ENCODE data around the gene DKK3.
"Not testable (repeated sequence)": the region's sequence is repeated elsewhere in the genome, so short reads cannot be mapped to it uniquely, and the experiment has no call there.

DKK3 gene

GRCh38 chr11:12044799-12045198 lies 36.4 kb upstream of the DKK3 start:
- DNase-seq = no peak
- TF ChIP-seq POLR2A (IDR thresholded peaks at IDR 0.05; ENCODE audit: low read length) (no peak), GATA1 (IDR thresholded peaks at IDR 0.05; ENCODE audit: low read depth, low read length) (no peak)

GRCh38 chr11:12043959-12044791 lies 35.7 kb upstream of the DKK3 start:
- DNase-seq = peak; percentile 61 to 84
- TF ChIP-seq GATA1 (IDR thresholded peaks at IDR 0.05; ENCODE audit: low read depth, low read length) (no peak), POLR2A (IDR thresholded peaks at IDR 0.05; ENCODE audit: low read length) (no peak)

DNA sequence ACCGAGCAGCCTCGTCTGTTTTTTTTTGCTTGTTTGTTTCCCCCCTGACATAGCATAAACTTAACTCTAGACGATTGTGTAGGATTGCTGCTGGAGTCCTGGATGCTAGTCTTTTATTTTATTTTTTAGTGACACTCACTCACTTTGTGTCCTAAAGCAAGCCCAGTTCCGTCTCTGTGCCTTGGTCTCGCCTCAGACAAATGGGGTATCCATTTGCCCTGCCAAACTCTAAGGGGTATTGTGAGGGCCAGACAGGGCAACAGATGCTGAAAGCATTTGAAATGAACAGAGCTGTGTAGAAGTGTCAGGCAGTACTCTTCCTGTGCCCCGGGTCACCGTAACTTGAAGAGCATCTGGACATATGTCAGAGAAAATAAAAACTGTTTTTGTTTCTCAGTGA lies 34.8 kb upstream of the DKK3 start:
- TF ChIP-seq POLR2A (IDR thresholded peaks at IDR 0.05; ENCODE audit: low read length) = no peak
- no peak for TF ChIP-seq GATA1 (IDR thresholded peaks at IDR 0.05; ENCODE audit: low read depth, low read length)
- no peak for DNase-seq

- no peak for TF ChIP-seq GATA1 (IDR thresholded peaks at IDR 0.05; ENCODE audit: low read depth, low read length)
- no peak for TF ChIP-seq POLR2A (IDR thresholded peaks at IDR 0.05; ENCODE audit: low read length)
- DNase-seq = no peak
These were observed 33.8 kb upstream of the DKK3 start for GRCh38 chr11:12042215-12042676.

GRCh38 chr11:12040719-12041118 lies 32.3 kb upstream of the DKK3 start:
- not testable (repeated sequence) for DNase-seq

DNA sequence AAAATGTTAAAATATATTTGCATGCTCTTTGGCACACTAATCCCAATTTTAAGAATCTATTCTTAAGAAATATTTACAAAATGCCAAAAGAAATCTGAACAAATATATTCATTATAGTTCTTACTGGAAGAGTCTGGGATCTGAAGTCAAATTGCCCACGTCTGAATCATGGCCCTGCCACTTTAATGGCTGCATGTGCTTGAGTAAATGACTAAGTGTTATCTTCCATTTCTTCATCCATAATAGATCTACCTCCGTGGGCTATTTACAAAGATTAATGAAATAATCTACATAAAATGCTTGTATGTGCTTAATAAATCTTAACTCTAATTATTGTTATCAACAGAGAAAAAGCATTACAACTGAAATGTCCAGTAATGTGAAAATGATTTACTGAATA lies 24.5 kb upstream of the DKK3 start:
- DNase-seq = no peak
- TF ChIP-seq POLR2A (IDR thresholded peaks at IDR 0.05; ENCODE audit: low read length) = no peak
- TF ChIP-seq GATA1 (IDR thresholded peaks at IDR 0.05; ENCODE audit: low read depth, low read length) = no peak

DNA sequence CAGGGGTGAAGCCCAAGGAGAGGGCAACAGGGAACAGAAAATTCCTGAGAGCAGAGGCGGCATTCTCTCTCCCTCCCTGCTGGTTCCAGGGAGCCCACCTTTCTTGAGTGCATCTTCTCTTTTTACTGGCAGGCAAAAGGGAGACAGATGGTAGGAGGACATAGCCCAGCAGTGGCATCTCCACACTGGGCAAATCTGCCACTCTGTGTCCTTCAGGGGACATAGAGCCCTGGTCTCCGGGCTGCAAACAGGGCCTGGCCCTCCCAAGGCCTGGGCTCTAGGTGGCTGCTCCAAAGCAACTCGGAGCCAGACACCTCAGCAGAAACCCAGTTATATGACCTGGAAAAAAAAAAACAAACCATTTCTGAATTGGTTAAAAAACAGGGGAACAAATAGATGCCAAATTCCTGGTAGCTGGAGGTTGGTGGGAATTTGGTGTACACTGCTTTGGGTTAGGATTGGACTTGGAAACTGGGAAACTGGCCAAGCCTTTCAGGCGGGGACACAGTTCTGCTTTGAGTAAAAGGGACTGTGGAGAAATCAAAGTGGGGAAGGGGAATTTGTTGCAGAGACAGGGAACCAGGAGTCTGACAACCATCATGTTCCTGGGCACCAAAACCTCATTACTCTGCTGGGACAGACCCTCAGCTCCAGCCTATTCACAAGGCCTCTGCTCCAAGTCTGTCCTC lies 23.6 kb upstream of the DKK3 start:
- TF ChIP-seq GATA1 (IDR thresholded peaks at IDR 0.05; ENCODE audit: low read depth, low read length) (no peak), POLR2A (IDR thresholded peaks at IDR 0.05; ENCODE audit: low read length) (no peak)

DNA sequence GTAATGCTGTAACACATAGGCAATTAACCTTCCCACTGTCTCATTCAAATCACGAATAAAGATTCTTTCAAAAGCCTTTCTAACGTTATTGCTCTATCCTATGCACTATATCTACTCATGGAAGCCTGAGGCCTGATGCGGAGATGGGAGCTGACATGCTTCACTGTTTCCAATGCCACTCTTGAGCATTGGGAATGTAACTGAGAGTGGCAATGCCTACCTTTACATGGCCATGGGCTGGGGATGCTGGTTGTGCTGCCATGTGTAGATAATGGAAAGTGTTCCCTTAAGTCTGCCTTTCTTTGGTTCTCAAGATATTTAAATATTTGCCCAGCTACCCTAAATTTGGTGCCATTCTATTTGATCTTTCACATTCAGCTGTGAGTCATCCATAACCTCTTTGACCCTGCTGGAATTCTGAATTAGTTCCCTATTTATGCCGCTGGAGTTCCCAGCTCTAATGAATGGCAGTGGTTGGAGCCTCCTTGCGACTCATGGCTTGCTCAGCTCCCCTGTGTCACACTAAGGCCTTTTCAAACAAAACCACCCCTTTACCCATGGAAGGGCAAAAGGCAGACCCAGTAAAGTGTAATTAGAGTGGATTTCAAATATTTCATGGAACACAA lies 21.4 kb upstream of the DKK3 start:
- no peak for DNase-seq
- no peak for TF ChIP-seq GATA1 (IDR thresholded peaks at IDR 0.05; ENCODE audit: low read depth, low read length)
- TF ChIP-seq POLR2A (IDR thresholded peaks at IDR 0.05; ENCODE audit: low read length) = no peak

More for the DNA sequence above, 23.6 kb upstream of the DKK3 start:
- DNase-seq = no peak

GRCh38 chr11:12029119-12029518 lies 20.7 kb upstream of the DKK3 start:
- no peak for TF ChIP-seq GATA1 (IDR thresholded peaks at IDR 0.05; ENCODE audit: low read depth, low read length)
- no peak for TF ChIP-seq POLR2A (IDR thresholded peaks at IDR 0.05; ENCODE audit: low read length)
- DNase-seq = no peak

DNA sequence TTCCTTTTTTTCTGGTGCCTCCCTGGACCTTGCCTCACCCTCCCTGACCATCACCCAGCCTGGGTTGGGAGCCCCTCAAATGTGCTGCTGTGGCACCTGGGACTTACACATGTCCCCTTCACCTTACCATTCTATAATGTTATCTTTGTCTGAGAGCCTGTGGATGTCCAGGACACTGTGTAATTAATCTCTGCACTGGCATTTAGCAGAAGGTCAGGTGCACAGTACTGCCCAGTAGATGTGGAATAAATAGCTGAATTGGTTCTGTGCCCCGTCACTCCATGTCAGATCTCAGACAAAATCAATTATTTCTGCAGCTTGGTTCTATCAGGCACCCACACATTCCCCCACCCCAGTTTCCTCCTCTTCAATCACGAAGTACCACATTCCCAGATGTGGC lies 19.9 kb upstream of the DKK3 start:
- DNase-seq = no peak

GRCh38 chr11:12026331-12027211 lies 18.1 kb upstream of the DKK3 start:
- TF ChIP-seq GATA1 (IDR thresholded peaks at IDR 0.05; ENCODE audit: low read depth, low read length) (no peak), POLR2A (IDR thresholded peaks at IDR 0.05; ENCODE audit: low read length) (no peak)
- DNase-seq = no peak

More for the DNA sequence above, 19.9 kb upstream of the DKK3 start:
- TF ChIP-seq GATA1 (IDR thresholded peaks at IDR 0.05; ENCODE audit: low read depth, low read length) (no peak), POLR2A (IDR thresholded peaks at IDR 0.05; ENCODE audit: low read length) (no peak)

GRCh38 chr11:12024254-12024926 lies 16.0 kb upstream of the DKK3 start:
- no peak for DNase-seq
- TF ChIP-seq GATA1 (IDR thresholded peaks at IDR 0.05; ENCODE audit: low read depth, low read length) (no peak), POLR2A (IDR thresholded peaks at IDR 0.05; ENCODE audit: low read length) (no peak)

DNA sequence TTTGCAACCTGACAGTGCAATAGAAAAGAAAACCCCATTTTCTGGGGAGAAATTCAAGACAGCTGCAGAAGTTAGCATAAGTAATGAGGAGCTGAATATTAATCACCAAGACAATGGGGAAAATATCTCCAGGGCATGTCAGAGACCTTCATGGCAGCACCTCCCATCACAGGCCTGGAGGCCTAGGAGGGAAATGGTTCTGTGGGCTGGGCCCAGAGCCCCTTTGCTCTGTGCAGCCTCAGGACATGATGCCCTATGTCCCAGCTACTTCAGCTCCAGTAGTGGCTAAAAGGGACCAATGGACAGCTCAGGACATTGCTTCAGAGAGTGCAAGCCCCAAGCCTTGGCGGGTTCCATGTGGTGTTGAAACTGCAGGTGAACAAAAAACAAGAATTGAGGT lies 14.6 kb upstream of the DKK3 start:
- no peak for DNase-seq
- no peak for TF ChIP-seq GATA1 (IDR thresholded peaks at IDR 0.05; ENCODE audit: low read depth, low read length)
- no peak for TF ChIP-seq POLR2A (IDR thresholded peaks at IDR 0.05; ENCODE audit: low read length)
